Stimulated activated CD8-positive, alpha-beta memory T cell treated with anti-CD3 and anti-CD28 coated beads, Interleukin-15, amount 100 ng/mL, for 24 hours (primary cell): ENCODE data around the gene ZNF618.

Experiments used
- DNase-seq: peaks from one replicate; pipeline ENCODE4 v3.0.0-alpha.2; 2020; ENCODE audit warnings: low read depth

The ZNF618 gene

DNA sequence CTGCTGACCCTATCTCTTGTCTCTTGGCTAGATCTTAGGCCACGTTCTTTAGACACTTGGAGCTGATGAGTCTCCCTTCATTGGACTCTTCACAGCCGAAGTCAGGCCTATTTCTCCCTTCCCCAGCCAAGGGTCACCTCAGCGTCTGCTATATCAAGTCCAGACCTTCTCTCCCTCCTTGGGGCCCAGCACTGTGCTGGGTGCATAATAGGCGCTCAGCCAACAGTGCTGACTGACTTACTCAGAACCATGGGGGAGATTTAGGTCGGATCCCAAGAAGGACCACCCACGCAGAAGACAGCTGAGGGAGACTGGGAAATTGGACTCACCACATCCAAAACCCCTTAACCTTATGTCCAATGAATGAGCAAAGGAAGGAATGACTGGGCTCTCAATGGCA, 207.6 kb downstream of the ZNF618 start:
- no peak for DNase-seq

DNA sequence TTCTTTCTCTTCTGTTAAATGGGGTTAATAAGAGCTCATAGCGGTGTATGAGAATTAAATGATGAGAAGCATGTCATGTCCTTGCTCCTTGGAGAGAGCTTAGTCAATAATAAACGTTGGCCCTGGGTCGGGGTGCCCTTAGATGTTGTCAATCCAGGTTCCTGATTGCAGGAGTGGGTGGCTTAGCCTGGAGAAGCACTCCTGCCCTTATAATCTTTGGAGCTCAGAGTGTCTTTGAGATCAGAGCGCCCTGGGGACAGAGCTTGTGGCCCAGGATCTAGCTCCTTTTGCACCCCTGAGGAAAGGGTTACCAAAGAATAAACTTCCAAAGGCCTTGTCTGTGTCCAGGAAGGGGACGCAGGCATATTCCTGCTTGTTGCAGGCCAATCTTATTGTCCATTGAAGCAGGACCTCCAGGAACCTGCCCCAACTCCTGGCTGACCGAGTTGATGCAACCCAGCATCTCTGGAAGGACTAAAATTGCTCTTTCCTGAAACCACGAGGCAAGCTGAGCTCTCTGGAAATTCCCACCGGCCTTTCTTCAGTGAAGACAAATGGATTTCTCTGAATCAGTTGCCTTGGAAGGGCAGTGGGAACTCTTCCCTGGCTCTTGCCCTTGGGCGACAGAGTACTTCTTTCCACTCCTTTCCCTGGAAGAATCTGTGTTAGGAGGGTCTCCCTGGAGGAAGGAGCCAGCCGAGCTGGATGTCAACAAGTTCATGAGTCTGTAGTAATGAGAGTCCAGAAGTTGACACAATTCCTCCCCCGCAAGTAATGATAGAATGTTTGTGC, 208.4 kb downstream of the ZNF618 start:
- DNase-seq = no peak

DNA sequence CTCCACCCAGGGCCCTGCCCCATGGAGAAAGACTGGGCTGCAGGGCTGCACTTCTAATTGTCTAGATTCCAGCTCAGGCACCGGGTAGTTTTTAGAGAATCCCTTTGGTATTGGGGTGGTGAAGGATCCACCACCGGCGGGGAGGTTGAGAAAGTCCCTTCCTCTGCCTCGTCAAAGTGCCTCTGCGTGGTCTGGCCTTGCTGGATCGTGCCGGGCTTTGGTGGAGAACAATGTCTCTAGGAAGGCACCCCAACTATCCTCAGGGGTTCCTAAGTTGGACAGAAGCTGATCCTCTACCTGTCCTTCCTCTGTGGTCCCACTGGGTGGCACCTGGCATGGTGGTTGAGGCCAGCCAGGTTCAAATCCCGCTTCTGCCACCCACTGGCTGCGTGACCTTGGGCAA, 209.3 kb downstream of the ZNF618 start:
- no peak for DNase-seq

DNA sequence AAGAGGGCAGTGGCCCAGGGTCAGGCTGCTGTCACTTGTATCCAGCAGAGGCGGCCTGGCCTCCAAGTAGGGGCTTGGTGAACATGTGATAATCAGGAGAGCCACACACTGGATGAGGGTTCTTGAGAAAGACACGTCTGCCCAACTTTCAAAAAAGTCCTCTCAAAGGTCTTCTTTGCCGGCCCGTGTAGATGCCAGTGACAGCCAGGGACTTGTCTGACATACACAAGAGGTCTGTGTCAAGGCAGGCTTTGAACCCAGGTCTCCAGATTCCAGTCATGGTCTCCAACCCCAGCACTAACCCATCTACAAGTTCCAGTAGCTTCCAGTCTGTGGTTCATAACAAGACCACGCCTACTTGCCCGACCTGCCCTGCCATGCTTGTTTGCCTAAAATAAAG, 209.9 kb downstream of the ZNF618 start:
- DNase-seq = no peak

DNA sequence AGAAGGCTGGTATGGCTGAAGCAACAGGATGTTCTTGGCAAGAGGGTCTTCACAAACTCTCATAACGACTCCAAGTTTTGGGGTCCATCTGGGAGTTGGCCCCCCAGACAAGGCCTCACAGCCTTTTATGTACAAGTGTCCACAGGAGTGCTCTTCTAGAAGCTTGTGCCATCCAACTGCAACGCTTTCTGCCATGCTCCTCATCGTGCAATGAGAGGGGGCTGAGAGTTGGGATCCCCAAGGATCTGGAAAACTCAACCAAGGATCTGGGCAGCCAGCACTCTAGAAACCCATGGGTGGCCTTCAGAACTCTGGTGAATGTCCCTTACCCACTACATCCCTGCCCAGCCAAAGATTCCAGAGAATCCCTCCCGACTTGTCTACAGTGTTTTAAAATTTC, 210.5 kb downstream of the ZNF618 start:
- no peak for DNase-seq

DNA sequence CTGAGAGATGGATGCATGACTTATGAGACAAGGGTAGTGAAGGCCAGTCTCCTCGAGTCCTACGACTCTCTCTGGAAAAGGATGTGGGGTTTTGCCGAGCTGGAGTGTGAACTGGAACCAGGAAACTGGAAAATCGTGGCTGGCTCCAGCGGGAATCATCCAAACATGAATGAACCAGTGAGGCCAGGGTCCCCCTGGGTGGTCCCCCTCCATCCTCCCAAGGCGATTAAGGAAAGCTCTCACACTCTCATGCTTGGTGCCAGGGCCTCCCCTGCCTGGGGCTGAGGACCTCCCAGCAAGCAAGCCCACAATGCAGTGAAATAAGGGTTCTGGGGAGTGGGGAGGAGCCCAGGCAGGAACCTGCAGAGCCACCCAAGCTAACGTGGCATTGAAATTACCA, 211.6 kb downstream of the ZNF618 start:
- DNase-seq = no peak

DNA sequence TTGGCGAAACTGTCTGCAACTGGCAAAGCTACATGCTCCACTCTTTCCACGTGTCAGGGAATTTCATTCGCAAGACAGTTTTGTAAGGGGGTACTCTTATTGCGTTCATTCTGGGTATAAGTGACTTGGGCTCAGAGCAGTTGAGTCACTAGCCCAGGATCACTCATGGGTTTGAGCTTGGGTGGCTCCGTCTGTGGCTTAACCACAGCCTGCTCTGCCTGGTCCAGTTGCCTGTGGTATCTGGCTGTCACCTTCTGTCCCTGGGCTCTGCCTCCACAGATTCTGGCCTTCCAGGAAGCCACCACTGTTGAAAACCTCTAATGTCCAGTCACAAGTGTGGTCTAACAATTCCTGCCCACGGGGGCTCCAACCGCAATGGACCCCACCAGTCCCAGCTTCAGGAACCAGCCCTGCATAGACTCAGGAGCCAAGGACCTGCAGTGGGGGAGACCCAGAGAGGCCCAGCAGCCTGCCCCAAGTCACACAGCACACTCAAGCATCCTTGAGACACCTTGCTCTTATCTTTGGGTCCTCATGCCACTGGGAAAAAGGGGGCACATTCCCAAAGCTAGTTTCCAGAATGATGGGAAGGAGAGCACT, 212.6 kb downstream of the ZNF618 start:
- no peak for DNase-seq

DNA sequence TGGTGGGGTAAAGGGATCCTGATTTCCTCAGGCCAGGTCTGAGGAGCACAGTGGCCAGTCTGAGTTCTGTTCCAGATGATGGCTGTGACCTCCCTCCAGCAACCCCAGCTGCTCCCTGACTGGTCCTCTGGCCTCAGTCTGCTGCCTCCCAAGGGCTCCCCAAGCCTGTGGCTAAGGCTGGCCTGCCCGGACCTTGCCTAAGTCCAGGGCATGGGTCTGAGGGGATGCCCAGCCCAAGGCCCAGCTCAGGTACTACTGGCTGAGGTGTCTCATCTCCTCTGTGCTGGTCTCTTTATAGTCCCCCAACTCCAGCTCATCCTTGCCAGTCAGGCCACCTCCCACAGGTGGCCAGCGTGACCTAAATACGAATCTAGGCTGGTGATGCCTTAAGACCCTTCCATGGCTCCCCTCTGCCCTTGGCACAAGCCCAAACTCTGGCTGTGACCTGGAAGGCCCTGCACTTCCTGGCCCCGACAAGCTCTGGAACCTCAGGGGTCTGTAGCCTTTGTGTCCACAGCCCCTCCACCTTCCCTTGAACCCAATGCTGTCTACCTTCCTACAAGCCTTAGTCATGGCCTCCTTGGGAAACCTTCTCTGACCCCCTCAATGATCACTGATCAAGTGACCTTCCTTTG, 213.2 kb downstream of the ZNF618 start:
- DNase-seq = no peak

DNA sequence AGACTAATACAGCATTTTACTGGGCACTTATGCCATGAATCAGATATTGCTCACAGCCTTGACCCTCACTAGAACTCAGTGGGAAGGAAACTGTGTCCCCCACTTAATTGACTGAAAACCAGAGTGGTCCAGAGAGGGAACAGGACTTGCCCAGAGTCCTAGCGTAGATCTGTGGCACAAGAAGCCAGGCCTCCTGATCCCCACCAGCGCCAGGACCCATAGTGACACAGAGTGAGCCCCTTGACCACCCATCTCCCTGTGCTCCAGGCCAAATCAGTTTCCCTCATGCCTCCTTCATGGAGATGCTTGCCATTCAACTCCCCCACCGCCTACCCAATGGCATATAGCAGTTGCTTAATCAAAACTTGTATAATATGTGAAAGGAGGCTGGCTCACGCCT, 214.7 kb downstream of the ZNF618 start:
- DNase-seq = no peak

DNA sequence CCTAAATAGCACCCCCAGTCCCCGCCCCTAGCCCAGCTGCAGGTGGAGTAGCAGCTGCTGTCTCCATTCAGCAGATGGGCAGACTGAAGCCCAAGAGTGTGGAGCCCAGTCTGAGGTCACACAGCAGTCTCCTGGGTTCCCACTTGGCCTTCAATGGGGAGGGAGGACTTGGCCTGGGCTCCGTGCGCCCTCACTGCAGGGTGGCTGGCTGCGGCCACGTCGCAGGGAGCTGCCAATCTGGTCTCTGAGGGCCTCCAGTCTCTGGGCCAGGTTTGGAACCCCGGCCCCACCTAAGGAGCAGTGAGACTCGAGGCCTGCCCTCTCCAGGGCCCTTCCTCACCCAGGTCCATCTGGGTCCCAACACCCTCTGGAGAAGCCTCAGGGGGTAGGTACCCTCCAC, 215.6 kb downstream of the ZNF618 start:
- no peak for DNase-seq

DNA sequence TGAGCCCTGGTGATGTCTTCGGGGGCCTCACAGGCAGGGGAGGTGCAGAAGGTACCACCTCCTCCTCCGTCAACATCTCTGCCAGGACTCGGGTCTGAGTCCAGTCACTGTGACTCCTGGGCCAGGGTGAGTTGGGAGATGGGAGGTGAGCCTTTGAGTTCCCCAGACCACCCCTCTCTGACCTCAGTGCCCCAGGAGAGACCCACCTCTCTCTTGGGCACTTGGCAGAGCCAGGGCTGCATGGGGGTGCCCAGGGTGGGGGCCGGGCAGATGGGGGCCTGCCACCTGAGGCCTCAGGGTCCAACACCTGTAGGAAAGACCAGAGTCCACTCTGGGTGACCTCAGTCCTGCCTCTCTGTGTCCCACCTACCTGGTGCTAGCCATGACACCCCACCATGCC, 216.2 kb downstream of the ZNF618 start:
- no peak for DNase-seq

DNA sequence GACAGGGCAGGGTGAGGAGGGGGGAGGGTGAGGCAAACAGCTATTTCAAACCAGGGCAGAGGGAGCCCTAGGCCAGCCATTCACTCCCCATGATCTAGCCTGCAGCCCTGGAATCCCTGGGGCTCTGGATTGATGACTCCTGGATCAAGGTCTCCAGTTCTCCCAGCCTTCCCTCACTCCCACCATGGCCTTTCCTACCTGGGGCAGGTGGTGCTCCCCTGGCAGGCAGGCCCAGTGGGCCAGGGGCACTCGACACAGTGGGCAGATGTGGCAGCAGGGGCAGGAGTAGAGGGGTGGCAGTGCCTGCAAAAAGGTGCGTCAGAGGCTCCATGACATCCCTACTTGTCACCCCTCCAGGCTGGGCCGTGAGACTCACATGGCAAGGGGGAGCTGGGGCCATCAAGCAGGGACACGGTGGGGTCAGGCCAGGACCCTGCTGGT, 216.9 kb downstream of the ZNF618 start:
- DNase-seq = no peak

DNA sequence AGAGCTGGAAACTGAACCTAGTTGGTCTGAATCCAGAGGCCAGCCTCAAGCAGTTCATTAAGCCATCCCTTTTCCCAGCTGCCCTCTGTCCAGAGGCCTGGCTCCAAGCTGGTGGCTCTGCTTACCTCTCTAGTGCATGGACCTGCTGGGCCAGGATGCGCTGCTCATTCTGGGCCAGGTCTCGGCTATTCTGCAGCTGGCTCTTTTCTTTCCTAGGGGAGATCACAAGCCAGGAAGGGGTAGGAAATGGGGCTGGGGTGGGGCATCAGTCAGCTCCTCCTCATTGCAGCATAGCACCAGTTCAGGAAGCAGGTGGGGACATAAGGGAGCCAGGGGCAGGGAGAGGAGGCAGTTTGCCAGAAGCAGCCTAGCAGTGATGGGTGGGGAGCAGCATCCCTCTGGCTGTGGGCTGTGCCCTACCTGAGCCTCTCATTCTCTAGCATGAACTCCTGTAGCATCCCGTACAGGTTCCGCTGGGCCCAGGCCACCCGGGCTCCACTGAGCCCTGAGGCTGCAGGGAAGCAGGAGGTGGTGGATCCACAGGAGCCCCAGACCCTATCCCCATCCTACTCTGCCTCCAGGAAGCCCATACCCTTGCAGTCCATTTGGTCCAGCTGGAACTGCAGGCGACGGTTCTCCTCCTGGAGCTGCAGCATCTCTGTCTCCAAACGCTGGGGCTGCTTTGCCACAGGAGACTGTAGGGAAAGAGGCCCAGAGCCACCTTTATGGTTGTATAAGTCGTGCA, 217.8 kb downstream of the ZNF618 start:
- DNase-seq = no peak

DNA sequence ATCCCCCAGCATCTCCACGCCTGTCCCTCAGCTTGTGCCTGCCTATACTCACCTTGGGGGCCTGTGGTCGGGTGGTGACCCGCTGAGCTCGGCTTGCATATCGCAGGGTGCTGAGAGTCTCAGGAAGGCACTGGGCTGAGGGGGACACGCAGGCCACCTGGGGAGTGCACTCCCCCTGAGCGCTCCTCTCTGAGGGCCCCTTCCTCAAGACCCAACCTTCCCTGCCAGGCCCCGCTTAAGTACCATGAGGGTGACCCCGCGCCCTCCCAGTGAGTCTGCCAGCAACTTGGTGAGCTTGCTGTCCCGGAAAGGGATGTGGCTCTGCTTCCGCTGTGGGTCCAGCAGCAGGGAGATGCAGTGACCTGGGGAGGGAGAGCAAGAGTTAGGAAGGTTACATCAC, 218.9 kb downstream of the ZNF618 start:
- no peak for DNase-seq

DNA sequence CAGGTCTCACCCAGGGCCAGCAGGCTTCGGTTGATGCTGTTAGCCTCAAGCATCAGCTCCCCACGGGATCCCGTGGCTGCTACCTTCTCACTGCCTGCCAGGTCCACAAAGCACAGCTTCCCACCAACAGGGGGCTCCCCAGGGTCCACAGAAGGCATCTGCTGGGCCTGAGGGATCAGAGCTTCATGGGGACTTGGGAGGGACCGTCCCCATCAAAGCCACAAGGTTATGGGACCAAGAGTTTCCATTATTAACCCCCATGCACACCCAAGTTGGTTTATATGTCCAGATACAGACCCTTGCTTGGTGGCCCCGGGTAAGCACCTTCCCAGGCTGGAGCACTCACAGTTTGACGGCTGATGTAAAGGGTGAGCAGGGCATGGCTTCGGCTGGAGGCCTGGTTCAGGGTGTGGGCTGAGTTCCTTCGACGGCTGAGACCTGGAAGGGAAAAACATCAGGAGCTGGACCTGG, 220.0 kb downstream of the ZNF618 start:
- no peak for DNase-seq

DNA sequence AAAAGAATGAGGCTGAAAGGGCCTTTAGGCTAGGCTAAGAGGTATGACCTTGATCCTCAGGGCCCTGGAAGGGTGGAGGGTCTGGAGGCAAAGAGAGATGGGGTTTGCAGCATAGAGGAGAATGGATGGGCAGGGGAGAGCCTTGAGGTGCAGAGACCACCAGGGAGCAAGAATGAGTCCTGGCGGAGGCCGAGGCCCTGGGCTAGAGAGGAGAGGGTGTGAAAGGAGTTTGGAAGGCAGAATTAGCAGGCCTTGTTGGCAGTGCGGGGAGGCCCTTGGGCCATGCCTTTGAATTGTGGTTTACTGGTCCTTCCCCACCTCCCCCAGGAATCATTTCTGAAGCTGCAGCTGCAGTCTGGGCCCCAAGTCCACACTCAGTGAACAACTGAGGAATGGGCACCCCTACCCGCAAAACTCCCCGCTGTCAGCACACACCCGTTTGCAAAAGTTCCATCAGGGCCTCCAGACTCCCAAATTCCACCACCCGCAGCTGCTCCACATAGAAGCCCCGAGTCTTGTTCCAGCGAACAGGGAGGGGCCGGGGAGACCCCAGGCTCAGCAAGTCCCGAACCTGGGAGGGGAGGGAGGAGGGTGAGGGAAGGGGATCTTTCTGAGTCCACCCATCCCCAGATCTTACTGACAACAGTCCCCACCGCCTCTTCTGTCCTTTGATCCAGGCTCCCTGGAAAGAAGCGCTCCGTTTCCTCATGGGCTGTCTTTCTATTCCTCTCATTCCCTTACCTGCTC, 220.9 kb downstream of the ZNF618 start:
- DNase-seq = no peak

DNA sequence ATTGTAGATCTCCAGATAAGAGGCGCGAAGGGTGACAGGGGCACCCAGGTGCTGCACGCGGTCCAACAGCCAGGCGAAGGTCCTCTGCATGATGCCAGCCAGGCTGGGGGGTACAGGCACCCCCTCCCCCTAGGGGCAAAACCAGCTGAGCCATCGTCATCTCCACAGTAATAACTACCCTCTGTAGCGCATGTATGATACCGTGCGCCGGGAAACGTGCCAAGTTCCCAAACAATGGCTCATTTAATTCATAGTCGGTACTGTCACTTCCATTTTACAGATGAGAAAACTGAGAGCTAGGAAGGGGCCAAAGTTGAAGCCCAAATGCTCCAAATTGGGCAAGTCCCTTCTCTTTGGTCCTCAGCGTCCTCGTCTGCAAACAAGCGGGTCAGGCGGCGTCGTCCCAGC, 221.5 kb downstream of the ZNF618 start:
- DNase-seq = no peak

DNA sequence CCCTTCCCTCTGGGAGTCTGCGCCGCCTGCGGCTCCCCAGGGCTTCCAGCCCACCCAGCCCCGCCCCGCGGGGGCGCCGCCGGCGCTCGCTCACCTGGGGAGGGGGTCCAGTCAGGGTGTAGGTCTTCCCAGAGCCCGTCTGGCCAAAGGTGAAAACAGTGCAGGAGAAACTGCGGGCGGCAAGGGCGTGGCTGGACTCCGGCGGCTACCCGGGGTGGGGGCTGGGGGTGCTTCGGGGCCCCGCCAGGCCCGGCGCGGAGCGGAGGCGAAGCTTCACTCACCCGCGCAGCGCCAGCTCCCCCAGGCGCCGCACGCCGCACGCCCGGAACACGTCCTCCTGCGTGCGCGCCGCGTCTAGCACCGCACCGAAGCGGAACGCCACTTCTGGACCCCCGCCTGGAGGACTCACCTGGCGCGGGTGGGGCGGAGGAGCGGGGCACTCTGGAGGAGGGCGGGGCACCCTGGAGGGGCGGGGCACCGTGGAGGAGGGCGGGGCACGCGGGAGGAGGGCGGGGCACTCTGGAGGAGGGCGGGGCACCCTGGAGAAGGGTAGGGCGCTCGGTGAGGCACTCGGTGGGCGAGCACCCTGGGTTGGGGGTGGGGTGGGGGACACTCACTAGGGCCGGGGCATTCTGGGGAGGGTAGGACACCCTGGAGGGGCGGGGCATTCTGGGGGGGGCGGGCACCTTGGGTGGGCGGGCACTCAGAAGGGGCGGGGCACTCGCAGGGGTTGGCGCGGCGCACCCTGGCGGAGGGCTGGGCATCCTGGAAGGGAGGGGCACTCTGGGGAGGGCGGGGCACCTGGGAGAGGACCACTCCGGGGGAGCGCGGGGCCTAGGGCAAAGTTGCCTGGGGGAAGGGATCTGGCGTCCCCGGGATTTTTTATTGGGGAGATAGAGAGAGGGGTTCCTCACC, 222.2 kb downstream of the ZNF618 start:
- DNase-seq = no peak

DNA sequence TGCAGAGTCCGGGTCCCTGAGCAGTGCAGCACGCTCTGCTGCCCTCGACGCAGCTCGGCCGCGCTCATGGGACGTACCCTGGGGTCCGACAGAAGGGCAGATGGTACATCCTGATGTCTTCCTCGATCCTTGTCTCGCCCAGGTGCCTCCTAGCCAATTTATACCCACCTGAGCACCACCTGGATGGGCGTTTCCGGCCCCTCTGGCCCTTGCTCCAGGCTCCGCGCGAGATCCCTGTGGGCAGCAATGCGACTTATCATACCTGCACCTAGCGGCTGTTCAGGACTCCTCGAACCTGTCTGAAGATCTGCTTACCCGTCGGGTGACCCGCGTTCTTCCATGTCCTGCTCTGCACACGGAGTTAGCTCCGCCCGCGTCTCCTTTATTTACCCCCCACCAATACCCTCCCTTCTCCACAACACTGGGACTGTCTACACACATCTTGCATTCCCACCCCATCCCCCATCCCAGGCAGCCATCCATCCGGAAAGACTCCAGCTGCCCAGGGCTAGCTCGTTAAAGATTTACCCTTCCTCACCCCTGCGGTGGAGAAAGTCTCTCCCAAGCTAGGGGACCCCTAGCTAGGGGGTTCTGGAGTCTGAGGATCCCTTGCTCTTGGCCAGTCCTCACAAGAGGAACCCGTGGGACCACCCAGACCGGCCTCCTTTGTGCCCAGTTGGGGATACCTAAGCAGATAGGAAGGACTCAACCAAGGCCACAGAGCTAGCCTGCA, 223.0 kb downstream of the ZNF618 start, which contains the start of gene KIF12:
Gene KIF12 (minus strand): TSS at position 357 of the 733 bp plus-strand sequence. CDS start 16 bp downstream, at position 341.
- no peak for DNase-seq
